HepG2 (cell line): ENCODE results near the gene TRAK1. TPM values are rescaled to one million over a fixed set of nuclear protein-coding genes. Genes with fewer than 3 reads are reported as not detected.
A peak's percentile ranks its signal among the peaks of the same experiment; 100 is the strongest.

Experiments
- BHLHE40 ChIP-seq: IDR thresholded peaks from 2 replicates; pipeline ENCODE4 v1.6.1; 2011; ENCODE audit warnings: low read length, improper control_type of control experiment
- EHMT2 ChIP-seq: fragments of 200-600 bp; sonication (generic); IDR thresholded peaks from 2 replicates; pipeline ENCODE4 v1.7.0; 2017; ENCODE audit warnings: antibody characterized with exemption, low read depth, low read length, borderline replicate concordance
- KLF15 ChIP-seq: sonication (generic); formaldehyde crosslinking; IDR thresholded peaks from 2 replicates; pipeline ENCODE4 v1.8.1; 2023; ENCODE audit warnings: borderline replicate concordance, mild to moderate bottlenecking, inconsistent platforms, missing genetic modification reagents, mixed read lengths
- MAFK ChIP-seq, 2 experiments: IDR thresholded peaks in 1 of 2; conservative IDR thresholded peaks in 1 of 2; 2 replicates each; pipeline ENCODE4 v1.6.1; 2011; ENCODE audit warnings: improper control_type of control experiment in 2 of 2, low read length in 2 of 2
- MXD1 ChIP-seq: sonication (generic); formaldehyde crosslinking; IDR thresholded peaks from 2 replicates; pipeline ENCODE4 v1.4.0; 2020; ENCODE audit warnings: mild to moderate bottlenecking, missing genetic modification reagents
- NFE2L2 ChIP-seq: fragments of 150-350 bp; IDR thresholded peaks from 2 replicates; pipeline ENCODE4 v1.6.1; 2014; ENCODE audit warnings: low read length
- NR2F1 ChIP-seq, 2 experiments: fragments of 450-650 bp in 1 of 2; formaldehyde crosslinking in 1 of 2; IDR thresholded peaks; 2 replicates each; pipeline versions ENCODE4 v1.5.0 to v1.6.1; 2016 to 2020; ENCODE audit warnings: mild to moderate bottlenecking in 1 of 2, missing compliant biosample characterization in 1 of 2, missing genetic modification reagents in 1 of 2, moderate library complexity in 1 of 2
- POLR2G ChIP-seq: fragments of 200-400 bp; formaldehyde crosslinking; IDR thresholded peaks from 2 replicates; pipeline ENCODE4 v1.6.1; 2018; ENCODE audit warnings: mild to moderate bottlenecking, low read depth, low read length, moderate library complexity
- RXRA ChIP-seq: sonication (generic); formaldehyde crosslinking; IDR thresholded peaks from 2 replicates; pipeline ENCODE4 v1.5.1; 2020; ENCODE audit warnings: missing genetic modification reagents
- THAP9 ChIP-seq: sonication (generic); formaldehyde crosslinking; IDR thresholded peaks from 2 replicates; pipeline ENCODE4; 2020; ENCODE audit warnings: missing genetic modification reagents, mild to moderate bottlenecking, borderline replicate concordance
- TOE1 ChIP-seq: sonication (generic); formaldehyde crosslinking; IDR thresholded peaks from 2 replicates; pipeline ENCODE4 v1.4.0; 2020; ENCODE audit warnings: mild to moderate bottlenecking, missing genetic modification reagents
- ZBTB39 ChIP-seq: sonication (generic); formaldehyde crosslinking; IDR thresholded peaks from 2 replicates; pipeline ENCODE4 v1.5.0; 2020; ENCODE audit warnings: missing genetic modification reagents
- ZNF180 ChIP-seq: sonication (generic); formaldehyde crosslinking; IDR thresholded peaks from 2 replicates; pipeline ENCODE4 v1.4.0; 2020; ENCODE audit warnings: low read depth, missing genetic modification reagents, borderline replicate concordance
- ZNF232 ChIP-seq: sonication (generic); formaldehyde crosslinking; IDR thresholded peaks from 2 replicates; pipeline ENCODE4 v1.4.0; 2020; ENCODE audit warnings: missing genetic modification reagents, borderline replicate concordance
- ZNF251 ChIP-seq: sonication (generic); formaldehyde crosslinking; IDR thresholded peaks from 2 replicates; pipeline ENCODE4 v1.9.0; 2021; ENCODE audit warnings: mild to moderate bottlenecking, missing genetic modification reagents
- ZNF256 ChIP-seq: sonication (generic); formaldehyde crosslinking; conservative IDR thresholded peaks from 2 replicates; pipeline ENCODE4 v1.4.0; 2020; ENCODE audit warnings: missing genetic modification reagents
- polyA plus RNA-seq, 8 experiments: library from polyadenylated mRNA; depleted of rRNA in 3 of 8; stranded (reverse) in 7 of 8; unstranded in 1 of 8; fragments of >200 nt; fragmentation: Illumina TruSeq in 4 of 8; extraction: Trizol in 4 of 8; gene quantifications; 2 replicates each; pipeline versions ENCODE4 v1.2.1 to v1.2.3, GENCODE V29; 2011 to 2016; ENCODE audit warnings: low read depth in 4 of 8, missing spikeins in 1 of 8, mixed read lengths in 1 of 8; ENCODE audit not compliant: insufficient read depth in 1 of 8
- total RNA-seq, 5 experiments: library from RNA; depleted of rRNA; stranded (reverse); fragments of >200 nt; fragmentation: Illumina TruSeq; extraction: Trizol; gene quantifications; 2 replicates each; pipeline ENCODE4 v1.2.3, GENCODE V29; 2016; ENCODE audit warnings: low read depth in 1 of 5
- TF ChIP-seq, protein P1 (sequence below): sonication (generic); formaldehyde crosslinking; IDR thresholded peaks from 2 replicates; pipeline ENCODE4 v1.4.0; 2020; ENCODE audit warnings: missing genetic modification reagents

Gene TRAK1
- total and polyA plus RNA-seq, 2 of the 13 experiments (the other 11 are each of a cell fraction or from before 2014, with no cell fraction given): 20.5 to 46.6 TPM

GRCh38 chr3:42130329-42131070 lies 39.3 kb downstream of the TRAK1 start (continued):
- TF ChIP-seq THAP9 (no peak), MXD1 (no peak), ZNF180 (CRISPR knock-in tag) (no peak), MAFK (conservative IDR thresholded peaks at IDR 0.05 in 1 of 2, IDR thresholded peaks at IDR 0.05 in 1 of 2; ENCODE audit: low read length in 2 of 2) (peak; percentile 14 to 22; a peak in 1 of 4 replicates), NR2F1 (CRISPR knock-in tag; IDR thresholded peaks at IDR 0.05) (peak; percentile 52 to 85; a peak in 3 of 4 replicates), KLF15 (CRISPR knock-in tag) (no peak), NFE2L2 (no peak), POLR2G (0 out of 2 replicates have a peak, but pooled peaks have one; percentile 26), ZBTB39 (CRISPR knock-in tag) (no peak), RXRA (peak; percentile 29; the same call in 1 of the 2 replicates), ZNF256 (CRISPR knock-in tag) (no peak), EHMT2 (peak; percentile 75; the same call in 1 of the 2 replicates), ZNF251 (CRISPR knock-in tag) (no peak), TOE1 (CRISPR knock-in tag) (peak; percentile 46; the same call in 1 of the 2 replicates), ZNF232 (CRISPR knock-in tag) (no peak), BHLHE40 (no peak)
- TF ChIP-seq, protein P1, sequence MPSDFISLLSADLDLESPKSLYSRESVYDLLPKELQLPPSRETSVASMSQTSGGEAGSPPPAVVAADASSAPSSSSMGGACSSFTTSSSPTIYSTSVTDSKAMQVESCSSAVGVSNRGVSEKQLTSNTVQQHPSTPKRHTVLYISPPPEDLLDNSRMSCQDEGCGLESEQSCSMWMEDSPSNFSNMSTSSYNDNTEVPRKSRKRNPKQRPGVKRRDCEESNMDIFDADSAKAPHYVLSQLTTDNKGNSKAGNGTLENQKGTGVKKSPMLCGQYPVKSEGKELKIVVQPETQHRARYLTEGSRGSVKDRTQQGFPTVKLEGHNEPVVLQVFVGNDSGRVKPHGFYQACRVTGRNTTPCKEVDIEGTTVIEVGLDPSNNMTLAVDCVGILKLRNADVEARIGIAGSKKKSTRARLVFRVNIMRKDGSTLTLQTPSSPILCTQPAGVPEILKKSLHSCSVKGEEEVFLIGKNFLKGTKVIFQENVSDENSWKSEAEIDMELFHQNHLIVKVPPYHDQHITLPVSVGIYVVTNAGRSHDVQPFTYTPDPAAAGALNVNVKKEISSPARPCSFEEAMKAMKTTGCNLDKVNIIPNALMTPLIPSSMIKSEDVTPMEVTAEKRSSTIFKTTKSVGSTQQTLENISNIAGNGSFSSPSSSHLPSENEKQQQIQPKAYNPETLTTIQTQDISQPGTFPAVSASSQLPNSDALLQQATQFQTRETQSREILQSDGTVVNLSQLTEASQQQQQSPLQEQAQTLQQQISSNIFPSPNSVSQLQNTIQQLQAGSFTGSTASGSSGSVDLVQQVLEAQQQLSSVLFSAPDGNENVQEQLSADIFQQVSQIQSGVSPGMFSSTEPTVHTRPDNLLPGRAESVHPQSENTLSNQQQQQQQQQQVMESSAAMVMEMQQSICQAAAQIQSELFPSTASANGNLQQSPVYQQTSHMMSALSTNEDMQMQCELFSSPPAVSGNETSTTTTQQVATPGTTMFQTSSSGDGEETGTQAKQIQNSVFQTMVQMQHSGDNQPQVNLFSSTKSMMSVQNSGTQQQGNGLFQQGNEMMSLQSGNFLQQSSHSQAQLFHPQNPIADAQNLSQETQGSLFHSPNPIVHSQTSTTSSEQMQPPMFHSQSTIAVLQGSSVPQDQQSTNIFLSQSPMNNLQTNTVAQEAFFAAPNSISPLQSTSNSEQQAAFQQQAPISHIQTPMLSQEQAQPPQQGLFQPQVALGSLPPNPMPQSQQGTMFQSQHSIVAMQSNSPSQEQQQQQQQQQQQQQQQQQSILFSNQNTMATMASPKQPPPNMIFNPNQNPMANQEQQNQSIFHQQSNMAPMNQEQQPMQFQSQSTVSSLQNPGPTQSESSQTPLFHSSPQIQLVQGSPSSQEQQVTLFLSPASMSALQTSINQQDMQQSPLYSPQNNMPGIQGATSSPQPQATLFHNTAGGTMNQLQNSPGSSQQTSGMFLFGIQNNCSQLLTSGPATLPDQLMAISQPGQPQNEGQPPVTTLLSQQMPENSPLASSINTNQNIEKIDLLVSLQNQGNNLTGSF (CRISPR knock-in tag): no peak
